ENCODE measurements around the gene CASP8AP2.

- TF ChIP-seq CTCF (IDR thresholded peaks at IDR 0.05) (no peak), EZH2 (IDR thresholded peaks at IDR 0.05) (no peak)
These were observed 610 bp downstream of the CASP8AP2 start for GRCh38 chr6:89830170-89830809.
